Ishikawa (cell line): Measurements from ENCODE around the gene NEAT1.

ENCODE experiments used
- CEBPB ChIP-seq: IDR thresholded peaks from 2 replicates; pipeline ENCODE4 v1.6.1; 2012
- CREB1 ChIP-seq: IDR thresholded peaks from 2 replicates; pipeline ENCODE4 v1.6.1; 2012; ENCODE audit warnings: low read depth
- EGR1 ChIP-seq: IDR thresholded peaks from 2 replicates; pipeline ENCODE4 v1.6.1; 2012
- EP300 ChIP-seq: IDR thresholded peaks from 2 replicates; pipeline ENCODE4 v1.6.1; 2012; ENCODE audit warnings: borderline replicate concordance
- FOXM1 ChIP-seq: IDR thresholded peaks from 2 replicates; pipeline ENCODE4 v1.6.1; 2012; ENCODE audit warnings: low read depth, borderline replicate concordance
- MAX ChIP-seq: IDR thresholded peaks from 2 replicates; pipeline ENCODE4 v1.6.1; 2012
- NFIC ChIP-seq: IDR thresholded peaks from 2 replicates; pipeline ENCODE4 v1.6.1; 2012
- RAD21 ChIP-seq: IDR thresholded peaks from 2 replicates; pipeline ENCODE4 v1.6.1; 2012; ENCODE audit warnings: low read depth
- REST ChIP-seq: IDR thresholded peaks from 2 replicates; pipeline ENCODE4 v1.6.1; 2012; ENCODE audit warnings: low read depth, mild to moderate bottlenecking
- TAF1 ChIP-seq: IDR thresholded peaks from 2 replicates; pipeline ENCODE4 v1.6.1; 2012; ENCODE audit warnings: low read depth, mild to moderate bottlenecking
- TCF12 ChIP-seq: IDR thresholded peaks from 2 replicates; pipeline ENCODE4 v1.6.1; 2012; ENCODE audit warnings: low read depth
- TEAD4 ChIP-seq: IDR thresholded peaks from 2 replicates; pipeline ENCODE4 v1.6.1; 2012
- USF1 ChIP-seq: IDR thresholded peaks from 2 replicates; pipeline ENCODE4 v1.6.1; 2012
- YY1 ChIP-seq: IDR thresholded peaks from 2 replicates; pipeline ENCODE4 v1.6.1; 2012; ENCODE audit warnings: low read depth
- ZBTB7A ChIP-seq: IDR thresholded peaks from 2 replicates; pipeline ENCODE4 v1.6.1; 2012; ENCODE audit warnings: low read depth

Gene NEAT1

GRCh38 chr11:65396769-65397745, 25.5 kb upstream of the NEAT1 start:
- TF ChIP-seq NFIC = no peak
- no peak for TF ChIP-seq CEBPB
- TF ChIP-seq CREB1 = no peak
- TF ChIP-seq TAF1 = no peak
- TF ChIP-seq MAX = no peak
- TF ChIP-seq REST = no peak
- no peak for TF ChIP-seq TEAD4

GRCh38 chr11:65398362-65398910, 24.2 kb upstream of the NEAT1 start:
- TF ChIP-seq CEBPB = no peak
- no peak for TF ChIP-seq EGR1
- TF ChIP-seq TEAD4 = no peak
- no peak for TF ChIP-seq YY1
- TF ChIP-seq ZBTB7A = no peak
- no peak for TF ChIP-seq TCF12
- TF ChIP-seq FOXM1 = no peak
- no peak for TF ChIP-seq USF1

GRCh38 chr11:65399249-65399648, 23.3 kb upstream of the NEAT1 start:
- no peak for TF ChIP-seq USF1
- no peak for TF ChIP-seq EGR1
- no peak for TF ChIP-seq RAD21
- no peak for TF ChIP-seq MAX
- TF ChIP-seq ZBTB7A = no peak
- no peak for TF ChIP-seq REST
- TF ChIP-seq CREB1 = no peak
- no peak for TF ChIP-seq YY1
- TF ChIP-seq NFIC = no peak
- TF ChIP-seq TCF12 = no peak
- TF ChIP-seq TEAD4 = no peak
- no peak for TF ChIP-seq EP300
- no peak for TF ChIP-seq CEBPB
- TF ChIP-seq FOXM1 = no peak

- no peak for TF ChIP-seq USF1
- TF ChIP-seq ZBTB7A = no peak
- no peak for TF ChIP-seq RAD21
- TF ChIP-seq YY1 = no peak
- TF ChIP-seq TAF1 = no peak
- no peak for TF ChIP-seq EP300
- no peak for TF ChIP-seq CEBPB
- no peak for TF ChIP-seq REST
- TF ChIP-seq TCF12 = no peak
- no peak for TF ChIP-seq CREB1
- TF ChIP-seq MAX = no peak
- no peak for TF ChIP-seq TEAD4
These were observed 22.8 kb upstream of the NEAT1 start for GRCh38 chr11:65399845-65400244.
